Liver (tissue), 9 donors: ENCODE data around the gene SYNDIG1. TPM values are rescaled to one million over a fixed set of nuclear protein-coding genes. Genes with fewer than 3 reads are reported as not detected.

ENCODE experiments used
- DNase-seq: peaks from one replicate; pipeline ENCODE4 v3.0.0-alpha.2; 2017; ENCODE audit warnings: low spot score
- H3K27ac ChIP-seq, 2 donors: one replicate each; pipeline ENCODE4 v1.7.0; 2013; ENCODE audit warnings: inconsistent platforms in 2 of 2, low read length in 2 of 2, control low read depth in 1 of 2, low read depth in 1 of 2, mild to moderate bottlenecking in 1 of 2
- H3K27me3 ChIP-seq, 4 donors: one replicate each; pipeline versions ENCODE4 v1.6.1 to v1.7.0; 2013; ENCODE audit warnings: low read length in 3 of 4, inconsistent platforms in 1 of 4, mild to moderate bottlenecking in 1 of 4, moderate library complexity in 1 of 4; ENCODE audit not compliant: control insufficient read depth in 4 of 4, insufficient read depth in 4 of 4
- H3K36me3 ChIP-seq, 4 donors: one replicate each; pipeline versions ENCODE4 v1.6.1 to v1.7.0; 2013; ENCODE audit warnings: low read length in 3 of 4, mild to moderate bottlenecking in 3 of 4, low read depth in 1 of 4, moderate library complexity in 1 of 4; ENCODE audit not compliant: control insufficient read depth in 4 of 4, insufficient read depth in 3 of 4
- H3K4me1 ChIP-seq, 4 donors: one replicate each; pipeline versions ENCODE4 v1.6.1 to v1.7.0; 2013; ENCODE audit warnings: low read length in 3 of 4, mild to moderate bottlenecking in 3 of 4, moderate library complexity in 1 of 4; ENCODE audit not compliant: control insufficient read depth in 4 of 4, insufficient read depth in 4 of 4
- H3K4me3 ChIP-seq, 3 donors: one replicate each; pipeline versions ENCODE4 v1.6.1 to v1.7.0; 2013; ENCODE audit warnings: low read length in 3 of 3, control low read depth in 1 of 3, low read depth in 1 of 3, mild to moderate bottlenecking in 1 of 3
- H3K9ac ChIP-seq, 2 donors: one replicate each; pipeline ENCODE4 v1.7.0; 2013; ENCODE audit warnings: low read length in 2 of 2, mild to moderate bottlenecking in 2 of 2, moderate library complexity in 2 of 2, control low read depth in 1 of 2, low read depth in 1 of 2
- H3K9me3 ChIP-seq, 4 donors: one replicate each; pipeline versions ENCODE4 v1.6.1 to v1.7.0; 2013; ENCODE audit warnings: low read length in 3 of 4; ENCODE audit not compliant: control insufficient read depth in 4 of 4
- ATF3 ChIP-seq: IDR thresholded peaks from 2 replicates; pipeline ENCODE4 v1.6.1; 2016; ENCODE audit warnings: antibody characterized with exemption
- HNF4A ChIP-seq, 2 donors: conservative IDR thresholded peaks; 2 replicates each; pipeline ENCODE4 v1.6.1; 2016; ENCODE audit warnings: antibody characterized with exemption in 2 of 2, mild to moderate bottlenecking in 2 of 2
- JUND ChIP-seq, 2 donors: IDR thresholded peaks; 2 replicates each; pipeline ENCODE4 v1.6.1; 2016; ENCODE audit warnings: antibody characterized with exemption in 2 of 2
- MAX ChIP-seq: IDR thresholded peaks from 2 replicates; pipeline ENCODE4 v1.6.1; 2016; ENCODE audit warnings: antibody characterized with exemption
- NR2F2 ChIP-seq: IDR thresholded peaks from 2 replicates; pipeline ENCODE4 v1.6.1; 2016; ENCODE audit warnings: antibody characterized with exemption
- RAD21 ChIP-seq, 2 donors: IDR thresholded peaks; 2 replicates each; pipeline ENCODE4 v1.6.1; 2016; ENCODE audit warnings: antibody characterized with exemption in 2 of 2, mild to moderate bottlenecking in 2 of 2
- REST ChIP-seq: IDR thresholded peaks from 2 replicates; pipeline ENCODE4 v1.6.1; 2016; ENCODE audit warnings: antibody characterized with exemption, mild to moderate bottlenecking
- RXRA ChIP-seq, 2 donors: IDR thresholded peaks; 2 replicates each; pipeline ENCODE4 v1.6.1; 2017 to 2018; ENCODE audit warnings: antibody characterized with exemption in 2 of 2, mild to moderate bottlenecking in 1 of 2
- SP1 ChIP-seq: IDR thresholded peaks from 2 replicates; pipeline ENCODE4 v1.6.1; 2018; ENCODE audit warnings: antibody characterized with exemption, mild to moderate bottlenecking
- TAF1 ChIP-seq: conservative IDR thresholded peaks from 2 replicates; pipeline ENCODE4 v1.6.1; 2016; ENCODE audit warnings: antibody characterized with exemption, mild to moderate bottlenecking
- YY1 ChIP-seq: IDR thresholded peaks from 2 replicates; pipeline ENCODE4 v1.6.1; 2016; ENCODE audit warnings: antibody characterized with exemption, mild to moderate bottlenecking
- ZBTB33 ChIP-seq: IDR thresholded peaks from 2 replicates; pipeline ENCODE4 v1.6.1; 2016; ENCODE audit warnings: antibody characterized with exemption
- WGBS: extraction: QIAGEN DNeasy Blood & Tissue Kit; methylation state at CpG from one replicate; pipeline ENCODE4 v1.1.7; 2013; 5-methylcytosine and 5-hydroxymethylcytosine counted together
- polyA plus RNA-seq, 2 donors: library from polyadenylated mRNA; stranded (reverse) in 1 of 2; unstranded in 1 of 2; fragments of 200-250 nt in 1 of 2; fragments of >200 nt in 1 of 2; fragmentation: Nextera tagmentation in 1 of 2; extraction: Ambion mirVana in 1 of 2; gene quantifications; one replicate each; pipeline versions ENCODE4 v1.2.1 to v1.2.3, GENCODE V29; 2013 to 2015
- total RNA-seq, 2 donors: library from RNA; depleted of rRNA; stranded (reverse); fragments of >200 nt; gene quantifications; one replicate each; pipeline ENCODE4 v1.2.3, GENCODE V29; 2014
- donor health status: healthy.
- donor health status: healthy.
- donor health status: healthy.
- donor health status: healthy.
- donor health status: healthy.

The SYNDIG1 gene
- total and polyA plus RNA-seq, 4 donors = 0.05 to 0.08 TPM; not detected in 2

- Histone ChIP-seq H3K4me3 (no peak overlapping the region), H3K27me3 (peaks cover 3 to 17% (median 13%) of the 10 kb centered on the region in 4 donors)
These were observed 3.7 kb upstream of the SYNDIG1 start for GRCh38 chr20:24465730-24466129.

GRCh38 chr20:24468401-24469115, 871 bp upstream of the SYNDIG1 start:
- H3K4me3 ChIP-seq = no peak overlapping the region

More at GRCh38 chr20:24465730-24466129, 3.7 kb upstream of the SYNDIG1 start:
- DNase-seq = no peak
- H3K9me3 ChIP-seq = no peaks in the 10 kb centered on the region
- no peak for TF ChIP-seq ATF3
- no peak overlapping the region for H3K27ac ChIP-seq
- 67% methylated on average over 3 of the region's 3 CpGs for WGBS
- H3K4me1 ChIP-seq = peaks cover 6 to 17% (median 11%) of the 10 kb centered on the region in 4 donors
- H3K36me3 ChIP-seq = no peaks in the 10 kb centered on the region
- no peak overlapping the region for H3K9ac ChIP-seq

GRCh38 chr20:24469894-24470745, 691 bp downstream of the SYNDIG1 start:
- H3K9me3 ChIP-seq = no peaks in the 10 kb centered on the region
- no peak overlapping the region for H3K9ac ChIP-seq
- WGBS = 3% methylated on average over 62 of the region's 62 CpGs
- H3K36me3 ChIP-seq = no peaks in the 10 kb centered on the region
- H3K4me1 ChIP-seq = peaks cover 6 to 20% (median 12%) of the 10 kb centered on the region in 4 donors
- H3K27ac ChIP-seq = no peak overlapping the region
- H3K27me3 ChIP-seq = peaks cover 4 to 21% (median 15%) of the 10 kb centered on the region in 4 donors
- peak overlapping the region in 1 of 3 donors; percentile 10 for H3K4me3 ChIP-seq
- DNase-seq = no peak
- TF ChIP-seq TAF1 (no peak), HNF4A (conservative IDR thresholded peaks at IDR 0.05) (no peak), RXRA (IDR thresholded peaks at IDR 0.05) (no peak), ZBTB33 (no peak), MAX (no peak), YY1 (no peak)

More at GRCh38 chr20:24468401-24469115, 871 bp upstream of the SYNDIG1 start:
- H3K27ac ChIP-seq = no peak overlapping the region
- no peaks in the 10 kb centered on the region for H3K9me3 ChIP-seq
- H3K27me3 ChIP-seq = peaks cover 4 to 25% (median 19%) of the 10 kb centered on the region in 4 donors
- TF ChIP-seq HNF4A (conservative IDR thresholded peaks at IDR 0.05) (no peak), RXRA (IDR thresholded peaks at IDR 0.05) (no peak), SP1 (no peak), RAD21 (IDR thresholded peaks at IDR 0.05) (no peak), YY1 (no peak), JUND (IDR thresholded peaks at IDR 0.05) (no peak), NR2F2 (no peak), REST (no peak)
- no peaks in the 10 kb centered on the region for H3K36me3 ChIP-seq
- WGBS = 32% methylated on average over 23 of the region's 23 CpGs
- no peak overlapping the region for H3K9ac ChIP-seq
- peaks cover 6 to 20% (median 12%) of the 10 kb centered on the region in 4 donors for H3K4me1 ChIP-seq
- no peak for DNase-seq
